Measurements from ENCODE around the gene BHLHE40.

BHLHE40 gene

DNA sequence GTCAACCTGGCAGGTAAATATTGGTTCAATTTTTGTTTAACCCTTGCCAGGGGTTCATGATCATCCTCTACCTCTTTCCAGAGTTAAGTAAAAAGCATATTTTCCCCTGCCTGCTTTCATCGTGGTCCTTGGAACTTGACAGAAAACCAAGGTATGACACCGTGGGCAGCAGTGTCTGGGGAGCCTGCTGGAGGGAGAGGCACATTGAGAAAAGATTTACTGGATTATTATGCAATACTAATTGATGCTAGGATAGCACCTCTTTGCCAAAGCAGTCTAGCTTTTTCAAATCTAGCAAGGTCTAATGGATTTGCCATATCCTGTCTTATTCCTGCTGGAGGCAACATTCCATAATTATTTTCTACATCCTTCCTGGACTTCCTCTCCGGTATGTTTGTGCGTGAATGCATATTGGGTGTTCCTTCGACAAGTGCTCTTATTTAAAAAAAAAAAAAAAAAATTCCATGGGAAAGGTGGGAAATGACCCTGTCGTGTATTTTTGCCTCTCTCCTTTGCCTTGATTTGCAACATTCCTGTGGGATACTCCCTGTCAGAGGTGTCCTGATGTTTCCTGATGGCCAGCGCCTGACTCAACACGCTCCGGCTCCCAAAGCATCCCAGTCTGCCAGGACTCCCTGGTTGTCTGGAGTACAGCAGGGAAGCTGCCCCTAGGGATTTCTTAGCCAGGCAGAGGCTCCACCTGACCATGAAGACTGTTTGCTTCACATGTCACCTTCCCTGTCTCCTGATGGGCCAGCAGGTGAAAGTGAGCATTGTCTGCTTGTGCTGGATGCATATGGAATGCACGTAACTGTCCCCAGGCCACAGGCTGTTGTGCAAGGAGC, 6.3 kb downstream of the BHLHE40 start:
- peak; percentile 68 for DNase-seq

DNA sequence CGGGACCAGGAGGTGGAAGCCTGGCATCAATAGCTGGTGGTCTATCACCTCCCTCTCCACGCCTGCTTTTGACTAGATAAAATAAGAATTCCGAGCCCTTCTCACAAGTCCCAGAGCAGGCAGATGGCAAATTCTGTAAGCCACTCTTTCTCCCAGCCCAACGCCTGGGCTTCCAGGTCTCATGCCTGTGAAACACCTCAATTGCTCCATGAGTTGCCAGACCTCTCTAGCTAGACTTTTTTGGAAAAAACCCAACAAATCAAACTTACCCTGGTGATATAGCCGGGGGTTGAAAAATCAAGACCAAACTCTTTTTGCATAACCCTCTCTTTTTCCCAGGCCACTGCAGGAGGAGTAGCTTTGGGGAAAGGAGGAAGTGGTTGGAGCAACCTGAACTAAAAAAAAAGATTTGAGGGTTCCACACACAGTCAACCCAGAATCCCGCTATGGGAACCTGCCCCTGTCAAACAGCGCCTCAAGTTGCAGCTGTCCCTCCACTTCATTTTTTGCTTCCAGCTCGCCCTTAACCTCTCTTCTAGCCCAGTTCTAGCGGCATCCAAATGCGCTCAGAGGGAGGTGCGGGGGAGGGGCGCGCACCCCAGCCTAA, 7.0 kb downstream of the BHLHE40 start:
- DNase-seq, result peak; percentile 31

DNA sequence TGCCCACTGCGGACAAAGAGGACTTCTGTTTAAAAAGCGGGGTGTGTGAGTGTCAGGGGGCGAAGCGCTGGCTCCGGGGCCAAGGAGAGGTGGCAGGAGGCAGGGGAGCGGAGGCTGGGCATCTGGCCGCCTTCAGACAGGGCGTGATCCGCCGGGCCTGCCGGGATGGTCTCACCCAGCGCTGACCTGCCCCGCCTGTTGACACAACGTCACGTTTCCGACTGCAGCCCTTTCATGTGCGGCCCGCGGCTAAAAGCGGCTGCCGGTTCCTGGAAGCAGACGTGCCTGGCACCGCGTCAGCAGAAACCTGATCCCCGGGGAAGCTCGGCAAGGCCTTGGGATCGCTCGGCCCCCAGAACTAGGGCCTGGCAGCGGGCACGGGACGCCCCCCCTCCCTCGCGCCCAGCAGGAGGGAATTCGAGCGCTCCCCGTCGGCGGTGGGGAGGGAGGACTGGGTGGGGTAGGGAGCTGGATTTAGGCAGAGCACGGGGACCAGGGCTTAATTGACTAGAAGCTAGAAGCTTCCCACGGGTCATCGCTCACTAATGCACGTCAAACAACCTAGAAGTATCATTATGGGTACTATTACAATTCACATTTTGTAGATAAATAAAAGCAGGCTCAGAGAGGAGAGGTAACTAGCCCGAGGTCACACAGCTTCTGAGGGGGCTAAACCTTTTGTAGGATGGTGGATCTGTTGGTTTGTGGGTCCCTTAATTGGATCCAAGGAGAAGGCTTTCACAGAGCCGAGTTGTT, 7.7 kb downstream of the BHLHE40 start:
- peak; percentile 96 for DNase-seq

DNA sequence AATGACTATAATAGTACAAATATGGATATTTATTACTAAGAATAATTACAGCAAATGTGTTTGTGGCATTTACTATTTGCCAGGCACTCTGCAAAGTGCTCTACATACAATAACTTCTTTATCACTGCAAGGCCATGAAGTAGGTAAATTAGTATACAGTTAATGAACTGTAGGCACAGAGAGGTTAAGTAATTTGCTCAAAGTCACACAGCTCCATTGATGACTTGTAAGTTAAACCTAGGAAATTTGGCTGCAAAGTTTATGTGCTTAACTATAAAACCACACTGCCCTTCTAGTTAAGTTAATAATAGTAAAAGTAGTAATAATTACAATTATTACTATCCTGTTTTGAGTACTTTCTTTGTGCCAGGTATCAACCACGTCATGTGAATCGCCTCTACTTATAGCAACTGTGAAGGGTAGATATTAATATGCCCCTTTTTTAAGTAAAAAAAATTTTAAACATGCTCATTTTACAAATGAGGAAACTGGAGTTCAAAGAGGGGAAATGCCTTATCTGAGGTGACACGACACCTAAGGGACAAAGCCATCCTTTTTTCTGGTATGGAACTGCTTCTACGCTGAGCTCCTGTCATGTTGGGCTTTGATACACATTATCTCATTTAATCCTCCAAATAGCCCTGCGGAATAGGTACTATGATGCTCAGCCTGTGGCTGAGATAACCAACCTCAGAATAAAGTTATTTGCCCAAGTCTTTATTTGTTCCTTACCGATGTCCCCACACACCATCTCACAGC, 8.5 kb downstream of the BHLHE40 start:
- no peak for DNase-seq

DNA sequence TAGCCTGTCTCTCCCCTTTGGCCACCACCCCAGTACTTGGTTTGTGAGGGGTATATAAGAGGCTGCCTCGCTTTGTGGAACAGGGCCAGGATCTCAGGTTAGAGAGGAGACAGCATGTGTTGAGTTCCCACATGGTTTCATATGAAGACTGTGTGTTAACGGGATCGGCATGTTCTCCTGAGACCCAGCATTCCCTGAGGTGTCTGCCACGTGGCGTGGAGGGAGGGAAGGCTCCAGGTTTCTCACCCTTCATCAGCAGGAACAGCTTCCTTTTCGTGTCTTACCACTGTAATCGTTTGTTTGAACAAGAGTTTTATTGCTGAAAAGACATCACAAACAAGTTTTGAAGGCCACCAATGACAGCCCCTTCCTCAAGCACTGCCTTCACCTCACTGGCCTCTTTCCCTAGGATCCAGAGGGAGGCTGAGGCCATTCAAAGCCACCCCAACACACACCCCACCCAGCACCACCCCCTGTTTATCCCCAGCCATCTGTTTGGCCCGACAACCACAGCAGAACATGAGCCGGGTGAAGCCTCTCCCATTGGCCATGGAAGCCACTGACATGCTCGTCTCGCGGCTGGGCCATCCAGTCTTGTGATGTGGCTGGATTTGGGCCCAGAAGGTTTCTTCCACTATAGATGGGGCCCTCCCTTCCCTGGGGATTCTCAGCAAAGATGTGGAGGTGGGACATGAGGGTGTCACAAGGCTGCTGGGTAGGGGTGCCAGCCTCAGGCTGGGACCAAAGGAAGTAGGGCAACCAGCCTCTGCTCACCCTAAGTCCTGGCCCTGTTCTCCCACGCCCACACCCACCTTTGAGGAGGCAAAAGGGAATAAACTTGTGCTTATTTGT, 10.0 kb downstream of the BHLHE40 start:
- no peak for DNase-seq

DNA sequence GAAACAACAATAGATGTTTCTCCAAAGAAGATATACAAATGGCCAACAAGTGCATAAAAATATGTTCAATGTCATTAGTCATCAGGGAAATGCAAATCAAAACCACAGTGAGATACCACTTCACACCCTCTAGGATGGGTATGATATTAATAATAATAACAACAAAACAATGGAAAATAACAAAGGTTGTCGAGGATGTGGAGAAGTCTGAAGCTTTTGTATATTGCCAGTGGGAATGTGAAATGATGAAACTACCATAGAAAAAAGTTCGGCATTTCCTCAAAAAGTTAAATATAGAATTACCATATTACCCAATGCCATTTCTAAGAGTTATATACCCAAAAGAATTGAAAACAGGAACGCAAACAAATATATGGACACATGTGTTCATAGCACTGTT, 10.8 kb downstream of the BHLHE40 start:
- no peak for DNase-seq

DNA sequence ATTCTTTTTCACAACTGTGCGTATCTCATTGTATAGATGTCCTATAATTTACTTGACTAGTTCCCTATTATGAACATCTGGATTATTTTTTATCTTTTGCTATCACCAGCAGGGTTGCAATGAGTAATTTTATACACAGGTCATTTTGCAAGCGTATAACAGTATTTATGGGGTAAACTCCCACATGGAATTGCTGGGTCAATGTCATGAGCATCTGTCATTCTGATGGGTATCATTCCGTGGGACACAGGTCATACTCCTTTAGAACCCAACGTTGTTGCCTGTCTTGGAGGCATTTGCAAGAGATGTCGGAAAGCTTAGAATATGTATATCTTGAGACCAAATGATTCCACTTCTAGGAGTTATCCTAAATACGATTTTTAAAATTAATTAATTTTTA, 12.9 kb downstream of the BHLHE40 start:
- DNase-seq, result no peak

DNA sequence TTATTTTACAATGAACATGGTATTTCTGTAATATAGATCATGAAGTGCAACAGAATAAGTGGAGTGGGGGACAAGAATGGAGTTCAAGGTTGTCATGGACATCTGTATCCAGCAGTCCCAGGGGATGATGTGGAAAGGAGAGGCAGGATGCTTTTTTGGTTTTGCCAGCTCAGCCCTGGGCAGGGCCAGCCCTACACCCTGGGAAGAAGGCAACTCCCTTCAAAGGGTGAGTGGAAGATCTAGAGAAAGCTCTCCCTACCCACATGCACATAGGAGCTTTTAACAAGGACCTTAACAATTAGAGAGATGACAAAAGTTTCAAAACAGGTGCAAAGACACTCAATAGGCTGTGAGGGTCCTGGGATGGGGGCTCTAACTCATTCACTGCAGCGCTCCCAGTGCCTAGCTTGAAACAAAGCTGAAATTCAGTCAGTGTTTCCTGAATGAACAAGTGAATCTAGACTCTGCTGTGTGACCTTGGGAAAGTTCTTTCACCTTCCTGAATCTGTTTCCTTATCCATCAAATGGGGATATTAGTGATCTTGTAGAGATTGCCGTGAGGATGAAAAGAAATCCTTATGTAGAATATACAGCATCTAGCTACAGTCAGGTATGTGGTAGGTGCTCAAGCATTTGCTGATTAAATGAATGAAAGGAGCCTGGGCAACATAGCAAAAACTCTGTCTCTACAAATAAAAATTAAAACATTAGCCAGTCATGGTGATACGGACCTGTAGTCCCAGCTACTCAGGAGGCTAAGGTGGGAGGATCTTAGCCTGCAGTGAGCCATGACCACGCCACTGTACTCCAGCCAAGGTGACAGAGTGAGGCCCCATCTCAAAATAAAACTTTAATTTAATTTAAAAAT, 14.3 kb downstream of the BHLHE40 start:
- DNase-seq, result no peak

DNA sequence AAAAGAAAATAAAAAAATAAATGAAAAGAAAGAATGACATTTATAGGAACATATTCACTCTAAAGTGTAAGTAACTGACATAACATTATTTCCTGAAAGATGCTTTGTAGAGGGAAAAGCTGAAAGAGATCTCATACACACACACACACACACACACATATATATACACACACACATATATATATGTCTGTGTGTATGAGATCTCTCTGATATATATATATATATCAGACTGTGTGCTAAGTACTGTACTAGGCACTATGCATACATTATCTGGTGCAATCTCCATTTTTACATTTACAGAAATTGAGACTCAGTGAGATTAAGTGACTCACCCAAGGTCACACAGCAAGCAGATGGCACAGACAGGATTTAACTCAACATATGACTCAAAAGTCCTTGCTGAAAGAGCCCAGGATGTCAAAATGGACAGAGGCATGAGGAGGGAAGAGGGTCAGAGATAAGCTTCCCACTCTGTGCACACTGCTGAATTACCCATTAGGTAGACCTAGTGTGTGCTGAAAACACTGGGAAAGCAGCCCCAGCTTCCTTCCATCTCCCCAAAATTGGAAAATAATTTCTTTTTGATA, 15.0 kb downstream of the BHLHE40 start:
- DNase-seq, result peak; percentile 62

DNA sequence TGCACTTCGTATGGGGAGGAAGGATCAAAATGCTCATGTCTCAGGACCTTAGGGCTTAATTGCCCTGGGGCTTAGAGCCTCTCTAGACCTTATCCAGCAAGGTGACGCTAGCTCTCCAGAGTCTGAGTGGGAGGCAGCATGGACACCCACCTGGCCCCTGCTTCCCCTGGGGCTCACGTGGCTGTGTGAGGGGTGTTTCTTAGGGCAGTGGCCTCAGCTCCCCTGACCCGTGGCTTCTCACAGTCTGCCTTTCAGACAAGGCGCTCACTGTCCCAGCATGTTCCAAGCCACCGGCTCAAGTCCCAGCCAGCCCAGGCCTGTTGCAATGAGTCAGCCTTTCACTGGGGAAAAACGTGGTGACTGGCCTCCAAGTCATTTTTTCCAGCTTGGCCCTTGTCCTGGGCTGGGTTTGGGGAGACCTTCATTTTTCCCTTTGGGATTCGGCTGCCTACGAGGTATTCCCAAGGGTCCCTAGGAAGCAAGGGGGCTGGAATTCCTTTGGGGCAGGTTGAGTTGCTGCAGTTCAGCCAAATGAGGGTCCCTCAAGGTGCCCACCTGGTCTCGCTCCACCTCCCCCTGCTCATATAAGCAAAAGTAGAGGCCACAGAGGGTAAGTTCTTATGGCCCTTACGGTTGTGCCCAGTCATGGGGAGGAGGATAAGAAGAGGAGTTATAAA, 15.7 kb downstream of the BHLHE40 start:
- peak; percentile 90 for DNase-seq

DNA sequence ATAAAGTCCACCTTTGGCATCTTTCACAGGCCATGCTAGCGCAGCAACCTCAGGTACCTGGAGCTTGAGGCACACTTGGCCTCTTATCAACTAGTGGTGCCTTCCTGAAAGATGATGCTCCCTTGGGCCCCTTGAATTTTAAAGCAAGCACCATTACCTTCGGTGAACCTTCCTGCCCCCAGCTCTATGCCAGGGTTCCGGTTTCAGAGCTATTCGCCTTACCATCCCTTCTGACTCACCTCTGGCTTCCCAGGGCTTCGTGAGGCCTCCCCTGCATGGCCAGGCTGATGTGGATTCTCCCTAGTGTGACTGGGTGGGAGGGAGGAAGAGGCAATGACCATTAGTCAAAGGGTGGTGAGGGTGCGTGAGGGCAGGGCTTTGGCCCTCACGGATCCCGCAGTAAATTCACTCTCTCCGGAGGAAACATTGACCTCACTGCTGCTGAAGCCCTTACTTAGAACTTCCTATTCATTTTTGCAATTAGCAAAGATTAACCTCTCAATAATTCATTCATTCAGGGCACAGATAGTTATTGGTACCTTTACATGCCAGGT, 16.3 kb downstream of the BHLHE40 start:
- DNase-seq, result peak; percentile 57

DNA sequence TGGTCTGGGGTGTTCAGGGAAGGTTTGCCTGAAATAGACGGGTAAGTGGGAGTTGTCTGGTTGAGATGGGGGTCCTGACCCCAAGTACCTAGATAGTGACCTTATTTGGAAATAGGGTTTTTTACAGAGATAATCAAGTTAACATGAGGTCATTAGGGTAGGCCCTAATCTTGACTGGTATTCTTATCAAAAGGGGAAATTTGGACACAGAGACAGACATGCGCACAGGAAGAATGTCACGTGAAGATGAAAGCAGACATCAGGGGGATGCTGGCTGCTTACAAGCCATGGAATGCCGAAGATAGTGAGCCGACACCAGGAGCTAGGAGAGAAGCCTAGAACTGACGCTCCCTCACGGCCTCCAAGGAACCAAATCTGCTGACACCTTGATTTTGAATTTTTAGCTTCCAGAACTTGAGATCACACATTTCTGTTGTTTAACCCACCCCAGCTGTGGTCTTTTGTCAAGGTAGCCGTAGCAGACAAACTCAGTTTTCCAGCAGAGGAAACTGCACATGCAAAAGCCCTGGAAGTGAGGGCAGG, 17.1 kb downstream of the BHLHE40 start:
- DNase-seq, result no peak

DNA sequence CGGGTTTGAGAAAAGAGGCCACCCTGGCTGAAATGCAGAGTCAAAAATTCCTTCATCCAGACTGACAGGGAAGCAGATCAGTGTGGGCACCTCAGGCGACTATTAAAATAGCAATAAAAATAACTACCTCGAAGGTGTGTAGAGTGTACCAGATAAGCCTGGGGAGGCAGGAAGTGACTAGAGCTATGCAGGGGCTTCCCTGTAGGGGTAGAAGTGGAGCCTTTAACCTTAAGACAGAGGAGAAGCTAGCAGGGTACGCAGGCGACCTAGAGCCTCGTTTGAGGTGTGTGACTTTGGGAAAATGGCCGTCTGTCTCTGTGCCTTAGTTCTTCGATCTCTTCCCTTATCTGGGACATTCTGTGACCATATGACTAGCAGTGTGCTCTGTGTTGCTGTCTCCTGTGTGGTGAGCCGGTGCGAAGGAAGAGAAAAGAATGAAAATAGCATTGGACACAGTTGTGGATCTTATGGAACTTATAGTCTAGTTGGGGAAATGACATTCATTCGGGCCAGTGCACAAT, 17.6 kb downstream of the BHLHE40 start:
- no peak for DNase-seq

DNA sequence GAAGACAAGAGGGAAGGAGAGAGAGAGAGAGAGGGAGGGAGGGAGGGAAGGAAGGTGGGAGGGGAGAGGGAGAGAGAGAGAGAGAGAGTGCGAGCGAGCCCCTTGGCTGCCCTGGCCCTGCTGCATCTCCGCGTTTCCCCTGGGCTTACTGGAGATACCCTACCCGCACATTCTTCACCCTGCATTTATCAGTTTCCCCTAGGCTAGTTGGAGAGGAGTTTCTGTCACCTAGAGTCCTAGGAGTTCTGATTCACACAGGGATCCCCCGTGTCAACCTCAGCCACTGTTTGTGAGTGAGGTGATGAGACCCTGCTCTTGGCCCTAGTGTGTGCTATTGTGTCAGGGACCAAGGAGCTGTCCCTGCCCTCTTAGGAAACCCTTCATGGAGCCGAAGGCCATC, 18.7 kb downstream of the BHLHE40 start:
- no peak for DNase-seq

DNA sequence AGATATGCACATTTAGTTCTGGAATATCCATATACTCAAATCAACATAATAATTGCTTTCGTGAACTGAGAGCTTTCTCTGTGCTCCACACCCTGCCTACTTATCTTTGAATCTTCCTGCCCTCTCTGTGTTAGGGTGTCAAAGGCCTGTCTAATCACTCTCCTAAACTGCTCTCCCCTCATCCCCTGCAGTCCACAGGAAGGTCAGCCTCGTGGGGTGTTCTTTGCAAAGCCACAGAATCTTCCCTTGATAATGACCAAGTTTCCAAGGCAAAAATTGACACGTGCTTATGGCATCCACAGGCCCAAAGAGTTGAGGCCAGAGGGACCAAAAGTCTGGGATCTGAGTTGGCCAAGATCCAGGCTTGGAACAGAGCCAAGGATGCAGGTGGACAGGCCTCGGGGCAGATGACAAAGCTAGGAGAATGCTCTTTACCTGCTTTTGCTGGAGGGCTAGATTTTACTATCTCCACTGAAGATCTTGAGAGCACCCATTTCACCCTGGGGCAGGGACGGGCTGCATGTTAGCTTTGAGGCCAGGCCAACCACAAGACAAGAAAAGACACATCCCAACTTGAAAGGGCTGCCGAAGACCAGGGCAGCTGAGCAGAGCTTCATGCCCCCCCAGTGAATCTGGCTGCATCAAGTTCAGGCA, 20.4 kb downstream of the BHLHE40 start:
- no peak for DNase-seq

DNA sequence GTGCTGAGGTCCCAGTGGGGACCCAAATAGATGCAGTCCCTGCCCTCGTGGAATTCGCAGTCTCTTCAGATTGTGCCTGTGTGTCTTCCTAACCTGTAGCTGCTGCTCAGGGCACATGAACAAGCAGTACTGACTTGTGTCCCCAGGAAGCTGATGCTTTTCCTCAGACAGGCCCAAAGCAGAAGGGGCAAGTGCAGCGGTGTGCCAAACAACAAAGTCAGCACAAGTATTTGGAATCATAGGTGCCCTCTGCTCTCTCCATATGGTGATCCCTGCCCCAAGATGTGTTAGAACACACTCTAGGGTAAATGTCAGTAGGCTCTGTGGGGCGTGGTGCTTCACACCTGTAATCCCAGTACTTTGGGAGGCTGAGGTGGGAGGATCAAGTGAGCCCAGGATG, 21.9 kb downstream of the BHLHE40 start:
- no peak for DNase-seq

DNA sequence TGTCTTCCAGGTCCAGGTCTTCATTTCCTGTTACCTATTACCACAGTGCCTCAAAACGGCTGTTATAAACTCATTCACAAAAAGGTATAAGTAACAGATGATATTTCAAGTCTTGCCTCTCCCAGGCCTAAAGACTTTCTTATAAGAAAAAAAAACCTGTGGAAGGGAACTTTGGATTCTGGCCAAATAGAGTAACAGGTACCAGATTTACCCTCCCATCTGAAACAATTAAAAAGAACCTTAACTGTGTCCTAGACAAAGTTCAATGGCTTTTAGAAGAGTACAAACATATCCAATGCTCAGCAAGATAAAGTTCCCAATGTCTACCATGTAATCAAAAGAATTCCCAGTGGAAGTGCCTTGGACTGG, 22.6 kb downstream of the BHLHE40 start:
- DNase-seq, result no peak

DNA sequence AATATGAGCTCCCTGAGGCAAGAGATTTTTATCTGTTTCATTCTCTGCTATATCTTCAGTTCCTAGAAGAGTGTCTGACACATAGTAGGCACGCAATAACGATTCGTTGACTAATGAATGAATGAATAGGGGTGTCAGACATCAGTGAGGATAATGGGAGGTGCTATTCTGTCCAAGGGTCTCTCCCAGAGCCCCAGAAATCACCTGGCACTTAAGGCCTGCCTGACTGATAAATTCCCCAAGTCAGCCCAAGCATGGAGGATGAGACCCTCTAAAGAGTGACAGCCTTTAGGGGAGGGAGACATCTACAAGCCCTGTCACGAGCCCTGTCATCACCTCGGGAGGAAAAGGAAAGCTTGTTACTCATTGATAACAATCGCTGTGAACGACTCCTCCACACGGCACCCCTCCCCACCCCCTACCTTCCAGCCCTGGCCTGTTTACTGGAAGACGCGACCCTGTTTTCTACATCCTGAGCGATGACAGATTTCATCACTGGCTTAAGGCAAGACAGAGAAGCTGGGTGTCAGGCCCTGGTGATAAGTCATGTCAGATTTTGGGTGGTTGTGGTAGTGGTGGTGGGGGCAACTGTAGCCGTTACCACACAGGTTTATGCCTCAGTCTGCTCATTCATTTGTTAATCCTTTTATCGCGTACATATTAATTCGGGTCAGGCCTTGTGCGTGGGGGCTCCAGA, 23.1 kb downstream of the BHLHE40 start:
- DNase-seq, result peak; percentile 30
